T-cell (primary cell): Measurements from ENCODE around the gene NENF. TPM values are rescaled to one million over a fixed set of nuclear protein-coding genes. Genes with fewer than 3 reads are reported as not detected.

Experiments
- ATAC-seq, 4 experiments: fragments of 200-7000 bp in 3 of 4; fragments of 150-1000 bp in 1 of 4; cut with Tn5 transposase; replicated peaks in 1 of 4; 1 replicate in 3 of 4; 2 replicates in 1 of 4; pipeline ENCODE4 v1.10.0; 2021; ENCODE audit warnings: moderate library complexity in 3 of 4, mild to moderate bottlenecking in 2 of 4, moderate number of reproducible peaks in 1 of 4
- CTCF ChIA-PET, 2 donors: fragments of 300-600 bp; sonication (Branson Sonifier 250); formaldehyde crosslinking; loops; one replicate each; lab custom pipeline; 2022; ENCODE audit warnings: antibody characterized with exemption in 2 of 2; lab: Charles Lee
- POLR2A ChIA-PET, 2 donors: fragments of 300-600 bp; sonication (Branson Sonifier 250); formaldehyde crosslinking; loops; one replicate each; lab custom pipeline; 2022; ENCODE audit warnings: antibody characterized with exemption in 2 of 2; lab: Charles Lee
- DNase-seq, 35 experiments: peaks; one replicate each; pipeline versions ENCODE4 v3.0.0 to v3.0.0-alpha.2; 2013 to 2023
- H3K27ac ChIP-seq: one replicate; pipeline ENCODE4 v1.5.1; 2013; ENCODE audit warnings: low read length
- H3K27me3 ChIP-seq, 2 experiments: replicated peaks in 1 of 2; 1 replicate in 1 of 2; 2 replicates in 1 of 2; pipeline versions ENCODE4 v1.6.1 to v1.7.0; 2013; ENCODE audit warnings: low read length in 1 of 2, mixed read lengths in 1 of 2; ENCODE audit not compliant: control insufficient read depth in 2 of 2, insufficient read depth in 2 of 2; ENCODE audit errors: extremely low read depth in 1 of 2
- H3K36me3 ChIP-seq, 2 donors: 1 replicate in 1 of 2; 2 replicates in 1 of 2; pipeline versions ENCODE4 v1.6.1 to v1.7.0; 2013; ENCODE audit warnings: low read length in 1 of 2; ENCODE audit not compliant: control insufficient read depth in 2 of 2, insufficient read depth in 1 of 2; ENCODE audit errors: extremely low read depth in 1 of 2
- H3K4me1 ChIP-seq, 2 experiments: 1 replicate in 1 of 2; 2 replicates in 1 of 2; pipeline versions ENCODE4 v1.6.1 to v1.7.0; 2013; ENCODE audit warnings: low read length in 2 of 2, mixed read lengths in 1 of 2; ENCODE audit not compliant: insufficient read depth in 2 of 2, control insufficient read depth in 1 of 2; ENCODE audit errors: extremely low read depth in 1 of 2
- H3K4me3 ChIP-seq, 2 donors: 1 replicate in 1 of 2; 2 replicates in 1 of 2; pipeline versions ENCODE4 v1.5.1 to v1.7.0; 2013; ENCODE audit warnings: mild to moderate bottlenecking in 2 of 2, low read length in 1 of 2, moderate library complexity in 1 of 2; ENCODE audit not compliant: control insufficient read depth in 1 of 2; ENCODE audit errors: extremely low read depth in 1 of 2
- H3K9me3 ChIP-seq: 2 replicates; pipeline ENCODE4 v1.7.0; 2013
- H3K27ac Mint-ChIP-seq, 2 donors: one replicate each; pipeline ENCODE4 v1.8.0; 2020 to 2021; ENCODE audit warnings: mild to moderate bottlenecking in 2 of 2, mixed read lengths in 2 of 2
- H3K27me3 Mint-ChIP-seq, 2 donors: one replicate each; pipeline ENCODE4 v1.8.0; 2021 to 2022; ENCODE audit warnings: mixed read lengths in 2 of 2
- H3K36me3 Mint-ChIP-seq: one replicate; pipeline ENCODE4 v1.8.0; 2021; ENCODE audit warnings: mixed read lengths
- H3K4me1 Mint-ChIP-seq, 3 donors: one replicate each; pipeline ENCODE4 v1.8.0; 2020 to 2022; ENCODE audit warnings: mixed read lengths in 3 of 3, mild to moderate bottlenecking in 1 of 3
- H3K4me3 Mint-ChIP-seq, 3 donors: one replicate each; pipeline ENCODE4 v1.8.0; 2020 to 2022; ENCODE audit warnings: mild to moderate bottlenecking in 3 of 3, mixed read lengths in 3 of 3, moderate library complexity in 3 of 3
- H3K9me3 Mint-ChIP-seq, 3 donors: one replicate each; pipeline ENCODE4 v1.8.0; 2020 to 2022; ENCODE audit warnings: mixed read lengths in 3 of 3
- WGBS: methylation state at CpG from one replicate; pipeline ENCODE4 v1.1.5; 2013; ENCODE audit warnings: missing lambda C conversion rate; ENCODE audit not compliant: insufficient coverage; 5-methylcytosine and 5-hydroxymethylcytosine counted together
- total RNA-seq, 35 experiments: library from RNA in 6 of 35; stranded (reverse) in 6 of 35; fragments of 120-200 nt in 1 of 35; gene quantifications; one replicate each; pipeline versions ENCODE4 v1.2.1 to v1.2.4 and lab custom pipeline; 2013 to 2026

NENF gene
- total RNA-seq, 5 donors from 2014 or later (not counting 1 experiment from before 2014, with no cell fraction given): 17.4 to 29.3 (median 25.9) TPM

DNA sequence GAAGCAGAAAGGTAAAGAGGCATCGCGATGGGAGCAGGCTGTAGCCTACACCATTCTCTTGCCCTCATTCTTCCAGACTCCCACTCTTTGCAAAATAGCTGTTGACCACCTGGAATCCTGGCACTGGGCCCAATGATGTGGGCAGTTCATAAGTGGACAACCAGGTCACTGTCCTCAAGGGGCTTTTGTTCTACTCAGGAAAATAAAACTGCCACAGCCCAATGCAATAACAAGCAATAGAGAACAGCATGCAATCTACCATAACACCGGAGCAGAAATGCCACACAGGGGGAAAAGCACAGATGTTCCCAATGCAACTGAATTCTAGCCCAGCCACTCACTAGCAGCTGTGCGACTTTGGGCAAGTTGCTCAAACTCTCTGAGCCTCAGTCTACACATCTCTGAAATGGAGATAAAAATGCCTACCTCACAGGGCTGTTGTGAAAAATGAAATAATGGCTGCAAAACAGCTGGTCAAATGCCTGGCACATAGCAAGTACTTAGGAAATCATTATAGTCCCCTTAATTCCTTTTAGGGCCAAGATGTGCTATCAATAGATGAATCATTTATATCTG is 56.7 kb downstream of the NENF start:
- Mint-ChIP-seq H3K9me3 (no peaks in the 10 kb centered on the region), H3K36me3 (no peaks in the 10 kb centered on the region), H3K27ac (no peak overlapping the region), H3K27me3 (peaks cover 3 to 8% of the 10 kb centered on the region in 2 donors), H3K4me3 (no peak overlapping the region), H3K4me1 (no peaks in the 10 kb centered on the region)
- peaks cover 0 to 9% of the 10 kb centered on the region in 2 experiments for H3K27me3 ChIP-seq
- no peaks in the 10 kb centered on the region for H3K36me3 ChIP-seq
- no peak overlapping the region for H3K27ac ChIP-seq
- DNase-seq: no peak
- no peak overlapping the region for H3K4me3 ChIP-seq
- WGBS: 100% methylated on average over 3 of the region's 4 CpGs
- ATAC-seq: no peak
- CTCF ChIA-PET: interaction anchor here (0.6 to 0.9 kb wide), 3 partner anchors 9 to 104 kb away, joined by 3 to 9 read pairs (median 3); no protein-coding TSS in a partner anchor
- H3K4me1 ChIP-seq: no peaks in the 10 kb centered on the region
- POLR2A ChIA-PET: no interaction called here
- no peaks in the 10 kb centered on the region for H3K9me3 ChIP-seq

DNA sequence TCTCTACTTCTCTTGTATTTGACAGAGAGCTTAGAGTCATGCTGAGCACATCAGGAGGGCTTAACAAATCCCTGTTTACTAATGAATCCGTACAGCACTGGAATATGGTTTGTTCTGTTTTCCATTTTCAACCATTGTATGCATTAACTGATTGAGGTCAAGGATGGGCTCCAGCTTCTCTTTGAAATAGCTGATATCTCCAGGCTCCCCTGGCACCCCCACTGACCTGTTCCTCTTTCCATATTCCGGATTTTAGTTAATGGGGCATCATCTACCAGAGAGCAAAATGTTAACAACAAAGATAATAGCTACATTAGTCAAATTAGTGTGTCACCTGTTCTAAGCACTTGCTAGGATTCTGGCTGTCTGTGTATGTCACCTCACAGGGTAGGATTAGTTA is 57.6 kb downstream of the NENF start:
- no CpG with 5 or more reads among the region's 2 CpGs for WGBS
- no peak overlapping the region for H3K27ac ChIP-seq
- Mint-ChIP-seq H3K36me3 (no peaks in the 10 kb centered on the region), H3K27ac (no peak overlapping the region), H3K9me3 (no peaks in the 10 kb centered on the region), H3K4me3 (no peak overlapping the region), H3K4me1 (no peaks in the 10 kb centered on the region), H3K27me3 (peaks cover 3 to 8% of the 10 kb centered on the region in 2 donors)
- no peak overlapping the region for H3K4me3 ChIP-seq
- peaks cover 0 to 8% of the 10 kb centered on the region in 2 experiments for H3K27me3 ChIP-seq
- H3K36me3 ChIP-seq: no peaks in the 10 kb centered on the region
- ATAC-seq: no peak
- no peaks in the 10 kb centered on the region for H3K9me3 ChIP-seq
- ChIA-PET POLR2A (no interaction called here), CTCF (interaction anchor here in 1 of 2 donors (0.8 to 1.0 kb wide), 2 partner anchors 10 to 14 kb away, joined by 3 read pairs; no protein-coding TSS in a partner anchor)
- H3K4me1 ChIP-seq: no peaks in the 10 kb centered on the region
- no peak for DNase-seq

DNA sequence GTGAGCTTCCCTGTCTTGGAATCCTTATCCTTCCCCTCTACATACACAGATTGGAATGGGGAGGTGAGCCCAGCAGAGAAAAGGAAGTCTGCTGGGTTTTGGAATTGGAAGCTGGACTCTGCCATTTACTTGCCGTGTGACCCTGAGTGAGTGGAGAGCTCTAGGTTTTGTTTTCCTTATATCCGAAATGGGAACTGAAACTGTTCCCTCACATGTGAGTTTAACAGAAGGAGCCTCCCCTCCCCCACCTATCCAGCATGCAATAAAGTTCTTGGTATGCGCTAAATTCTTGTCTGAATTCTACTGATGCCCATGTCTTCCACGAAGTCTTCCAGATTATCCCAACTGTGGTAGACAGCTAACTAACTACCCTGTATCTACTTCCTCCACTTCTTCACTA is 58.7 kb downstream of the NENF start:
- Mint-ChIP-seq H3K9me3 (no peaks in the 10 kb centered on the region), H3K4me3 (no peak overlapping the region), H3K27ac (no peak overlapping the region), H3K4me1 (no peaks in the 10 kb centered on the region), H3K36me3 (no peaks in the 10 kb centered on the region), H3K27me3 (peaks cover 3 to 9% of the 10 kb centered on the region in 2 donors)
- CTCF ChIA-PET: interaction anchor here in 1 of 2 donors (0.7 to 0.8 kb wide), 2 partner anchors 14 to 384 kb away, joined by 3 read pairs; no protein-coding TSS in a partner anchor
- no peaks in the 10 kb centered on the region for H3K36me3 ChIP-seq
- H3K27me3 ChIP-seq: peaks cover 0 to 7% of the 10 kb centered on the region in 2 experiments
- 90% methylated on average over 2 of the region's 4 CpGs for WGBS
- H3K4me3 ChIP-seq: no peak overlapping the region
- H3K9me3 ChIP-seq: no peaks in the 10 kb centered on the region
- POLR2A ChIA-PET: no interaction called here
- no peaks in the 10 kb centered on the region for H3K4me1 ChIP-seq
- DNase-seq (no peak), ATAC-seq (no peak)
- H3K27ac ChIP-seq: no peak overlapping the region

Other genes with a start within 250 kb of the NENF start
- 10 to 100 TPM; 40.4 to 51.1 (median 46.7) TPM for gene PPP2R5A, start 147.5 kb upstream of the NENF start, total RNA-seq
- gene PACC1, start 18.0 kb upstream of the NENF start, total RNA-seq: 10 to 100 TPM in 3 of 5 donors, 1 to 10 TPM in 2; 5.5 to 16.4 (median 11.1) TPM
- gene ATF3, start 175.8 kb downstream of the NENF start, total RNA-seq: 10 to 100 TPM in 2 of 5 donors, 1 to 10 TPM in 3; 1.5 to 20.1 (median 3.1) TPM